RWPE1 (cell line): ENCODE results near the gene CLVS2.

Experiments
- CTCF ChIA-PET: fragments of 350-600 bp; sonication (Branson Sonifier 250); formaldehyde crosslinking; extraction: SDS; loops from one replicate; lab custom pipeline; 2021; lab: Yijun Ruan, JAX
- POLR2A ChIA-PET: fragments of 400-600 bp; formaldehyde crosslinking; extraction: SDS; loops from one replicate; lab custom pipeline; 2020; ENCODE audit warnings: antibody characterized with exemption; ENCODE audit not compliant: low non-redundant PET; lab: Yijun Ruan, JAX
- DNase-seq: peaks from one replicate; pipeline ENCODE4 v3.0.0; 2012; ENCODE audit warnings: low spot score
- H3K27ac ChIP-seq: fragments of 450-650 bp; 2 replicates; pipeline ENCODE4 v1.5.1; 2017
- CTCF ChIP-seq: fragments of 450-650 bp; conservative IDR thresholded peaks from 2 replicates; pipeline ENCODE4 v1.5.1; 2017; ENCODE audit warnings: low read depth, mild to moderate bottlenecking

The CLVS2 gene

GRCh38 chr6:123062670-123063069, 66.6 kb downstream of the CLVS2 start:
- TF ChIP-seq CTCF: no peak
- CTCF ChIA-PET: no interaction called here
- no peak for DNase-seq
- POLR2A ChIA-PET: no interaction called here
- H3K27ac ChIP-seq: no peak overlapping the region

GRCh38 chr6:123064038-123064437, 68.0 kb downstream of the CLVS2 start:
- ChIA-PET POLR2A (no interaction called here), CTCF (no interaction called here)
- H3K27ac ChIP-seq: no peak overlapping the region

GRCh38 chr6:123074616-123075015, 78.6 kb downstream of the CLVS2 start:
- CTCF ChIA-PET: no interaction called here
- POLR2A ChIA-PET: no interaction called here
- no peak for TF ChIP-seq CTCF
- no peak overlapping the region for H3K27ac ChIP-seq
- DNase-seq: no peak

More at GRCh38 chr6:123064038-123064437, 68.0 kb downstream of the CLVS2 start:
- no peak for TF ChIP-seq CTCF
- no peak for DNase-seq

GRCh38 chr6:123085403-123085802, 89.4 kb downstream of the CLVS2 start:
- TF ChIP-seq CTCF: no peak
- POLR2A ChIA-PET: no interaction called here
- no peak for DNase-seq
- CTCF ChIA-PET: no interaction called here
- H3K27ac ChIP-seq: no peak overlapping the region

- POLR2A ChIA-PET: no interaction called here
- no peak overlapping the region for H3K27ac ChIP-seq
- DNase-seq: no peak
- CTCF ChIA-PET: interaction anchor here (0.6 kb wide), 1 partner anchor 128 kb away, joined by 5 read pairs; no protein-coding TSS in a partner anchor
- TF ChIP-seq CTCF: no peak
Measured at GRCh38 chr6:123089226-123089625, 93.2 kb downstream of the CLVS2 start.

- ChIA-PET CTCF (interaction anchor here (0.6 kb wide), 1 partner anchor 86 kb away, joined by 3 read pairs; no protein-coding TSS in a partner anchor), POLR2A (no interaction called here)
- no peak for TF ChIP-seq CTCF
- H3K27ac ChIP-seq: no peak overlapping the region
- peak; percentile 53 for DNase-seq
Measured at GRCh38 chr6:123091091-123091895, 95.3 kb downstream of the CLVS2 start.
